ENCODE data around the gene HAAO. TPM values are rescaled to one million over a fixed set of nuclear protein-coding genes. Genes with fewer than 3 reads are reported as not detected.

The HAAO gene
- total RNA-seq, 1 experiment from 2014 or later = 6.6 TPM

DNA sequence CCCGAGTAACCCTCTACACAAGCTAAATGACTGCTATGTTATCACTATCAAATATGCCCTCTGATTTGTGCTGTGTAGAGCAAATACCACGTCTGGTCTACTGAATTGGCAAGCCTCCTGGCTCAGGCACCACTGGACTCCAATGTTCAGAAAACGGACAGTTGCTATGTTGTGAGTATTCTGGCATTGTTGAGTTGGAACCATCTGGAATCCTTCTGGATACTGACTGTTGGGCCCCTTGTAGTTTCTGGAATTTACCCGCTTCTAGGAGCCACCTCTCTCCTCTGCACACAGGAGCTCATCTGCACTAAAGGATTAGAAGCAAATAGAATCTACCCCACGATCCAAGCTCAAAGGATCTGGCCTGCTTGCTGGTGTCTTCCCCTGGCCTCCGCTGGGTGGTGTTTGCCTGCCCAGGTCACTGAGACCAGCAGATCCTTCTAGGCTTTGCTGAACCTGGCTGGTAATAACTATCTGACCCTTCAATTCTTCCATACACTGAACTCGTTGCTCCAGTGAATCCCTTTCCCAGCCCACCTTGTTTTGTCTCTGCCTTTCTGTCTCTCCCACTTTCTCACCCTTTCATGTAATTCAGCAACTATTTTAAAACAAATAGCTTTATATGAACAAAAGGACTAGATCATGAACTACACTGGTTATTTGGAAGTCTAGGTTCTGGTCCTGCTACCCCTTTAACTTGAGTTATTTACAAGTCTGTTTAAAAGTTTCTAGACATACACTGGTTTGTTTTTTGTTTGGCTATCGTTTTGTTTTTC, 2.1 kb upstream of the HAAO start:
- H4K5ac ChIP-seq (ENCODE audit: insufficient read length, low read depth, low read length) = no peak overlapping the region
- no peak overlapping the region for H3K27ac ChIP-seq (ENCODE audit: insufficient read length, low read depth, low read length)
- no peak overlapping the region for H2BK12ac ChIP-seq (ENCODE audit: insufficient read length, low read depth, low read length)
- WGBS (ENCODE audit: extremely low coverage, insufficient read length, low lambda C conversion rate) = no CpG with 5 or more reads among the region's 8 CpGs
- DNase-seq = peak; percentile 78
- H2AK5ac ChIP-seq (ENCODE audit: insufficient read length, low read length) = no peak overlapping the region
- H2AFZ ChIP-seq (ENCODE audit: low read length) = no peak overlapping the region
- peaks cover 37% of the 10 kb centered on the region for H3K27me3 Mint-ChIP-seq (ENCODE audit: low read depth)
- H3K18ac ChIP-seq (ENCODE audit: insufficient read length, low read depth, low read length) = no peak overlapping the region
- no peak overlapping the region for H3K4me3 Mint-ChIP-seq
- H3K79me2 ChIP-seq (ENCODE audit: insufficient read depth, low read length) = no peaks in the 10 kb centered on the region
- no peak overlapping the region for H2BK120ac ChIP-seq (ENCODE audit: low read depth, low read length, poor library complexity, severe bottlenecking)
- no peak overlapping the region for H3K9ac ChIP-seq (ENCODE audit: extremely low read depth, insufficient read length, low read length)
- peaks cover 7% of the 10 kb centered on the region; the same call in 1 of the 2 replicates for H3K27me3 ChIP-seq (ENCODE audit: insufficient read depth, low read length)
- H4K91ac ChIP-seq (ENCODE audit: insufficient read length, low read depth, low read length) = no peak overlapping the region
- TF ChIP-seq CTCF (conservative IDR thresholded peaks at IDR 0.05) = peak; percentile 62
- H4K8ac ChIP-seq (replicated peaks; ENCODE audit: insufficient read length, low read depth, low read length) = no peak overlapping the region
- peaks cover 0 to 4% of the 10 kb centered on the region in 2 experiments; a peak in 1 of 5 replicates for H3K9me3 Mint-ChIP-seq
- H3K4ac ChIP-seq (ENCODE audit: low read depth, low read length) = no peak overlapping the region
- H3K27ac Mint-ChIP-seq = no peak overlapping the region
- no peak overlapping the region for H3T11ph ChIP-seq (ENCODE audit: low read length)
- H3K9me3 ChIP-seq (ENCODE audit: control insufficient read depth, low read depth, low read length) = no peaks in the 10 kb centered on the region
- peaks cover 0 to 4% (median 2%) of the 10 kb centered on the region in 3 experiments; a peak in 5 of 7 replicates for H3K36me3 Mint-ChIP-seq (ENCODE audit: insufficient read depth in 1 of 3, low read depth in 3 of 3)
- no peaks in the 10 kb centered on the region for H3K79me1 ChIP-seq (ENCODE audit: insufficient read depth, low read depth, low read length, poor library complexity, severe bottlenecking)
- no peak overlapping the region for H2BK15ac ChIP-seq (ENCODE audit: low read depth, low read length)
- H3K4me1 Mint-ChIP-seq = peaks cover 35 to 42% of the 10 kb centered on the region in 2 experiments
- H4K20me1 ChIP-seq (ENCODE audit: control insufficient read depth, insufficient read depth, insufficient read length) = no peaks in the 10 kb centered on the region
- no peak overlapping the region for H2BK20ac ChIP-seq (ENCODE audit: low read depth, low read length, poor library complexity, severe bottlenecking)
- peaks cover 13% of the 10 kb centered on the region for H3K23me2 ChIP-seq (ENCODE audit: insufficient read length, low read depth, low read length, poor library complexity, severe bottlenecking)
- no peak overlapping the region; the same call in 1 of the 2 replicates for H3K14ac ChIP-seq (ENCODE audit: insufficient read depth, low read length)
- no peaks in the 10 kb centered on the region for H3K4me1 ChIP-seq (ENCODE audit: insufficient read depth, low read length)
- no peak overlapping the region for H2BK5ac ChIP-seq (ENCODE audit: insufficient read length, low read length)
- no peak overlapping the region for H3K4me2 ChIP-seq (ENCODE audit: insufficient read depth, insufficient read length, low read length)
- no peak overlapping the region for H3K23ac ChIP-seq (ENCODE audit: insufficient read length, low read depth, low read length)
- H3K56ac ChIP-seq (ENCODE audit: insufficient read length, low read depth, low read length) = no peak overlapping the region

Data from H9 (cell line).